Measurements from ENCODE around the gene CRLF3.
"Not testable (repeated sequence)": the region's sequence is repeated elsewhere in the genome, so short reads cannot be mapped to it uniquely, and the experiment has no call there.

The CRLF3 gene

GRCh38 chr17:30742669-30743068, 81.8 kb downstream of the CRLF3 start:
- not testable (repeated sequence) for H3K4me3 ChIP-seq (ENCODE audit: low read depth, low read length)

GRCh38 chr17:30736371-30736770, 88.1 kb downstream of the CRLF3 start:
- DNase-seq (ENCODE audit: low read depth); H3K4me3 ChIP-seq (ENCODE audit: low read depth, low read length): not testable (repeated sequence)

More at GRCh38 chr17:30742669-30743068, 81.8 kb downstream of the CRLF3 start:
- DNase-seq (ENCODE audit: low read depth): not testable (repeated sequence)

GRCh38 chr17:30735644-30736043, 88.8 kb downstream of the CRLF3 start:
- not testable (repeated sequence) for H3K4me3 ChIP-seq (ENCODE audit: low read depth, low read length); DNase-seq (ENCODE audit: low read depth)

- H3K4me3 ChIP-seq (ENCODE audit: low read depth, low read length): peak overlapping the region; percentile 40
- DNase-seq (ENCODE audit: low read depth): not testable (repeated sequence)
These were observed 89.3 kb downstream of the CRLF3 start for GRCh38 chr17:30735206-30735605.

- DNase-seq (ENCODE audit: low read depth): not testable (repeated sequence)
- H3K4me3 ChIP-seq (ENCODE audit: low read depth, low read length): peak overlapping the region; percentile 56
These were observed 90.3 kb downstream of the CRLF3 start for GRCh38 chr17:30734153-30734552.
